ENCODE results near the gene SLC28A2.

DNA sequence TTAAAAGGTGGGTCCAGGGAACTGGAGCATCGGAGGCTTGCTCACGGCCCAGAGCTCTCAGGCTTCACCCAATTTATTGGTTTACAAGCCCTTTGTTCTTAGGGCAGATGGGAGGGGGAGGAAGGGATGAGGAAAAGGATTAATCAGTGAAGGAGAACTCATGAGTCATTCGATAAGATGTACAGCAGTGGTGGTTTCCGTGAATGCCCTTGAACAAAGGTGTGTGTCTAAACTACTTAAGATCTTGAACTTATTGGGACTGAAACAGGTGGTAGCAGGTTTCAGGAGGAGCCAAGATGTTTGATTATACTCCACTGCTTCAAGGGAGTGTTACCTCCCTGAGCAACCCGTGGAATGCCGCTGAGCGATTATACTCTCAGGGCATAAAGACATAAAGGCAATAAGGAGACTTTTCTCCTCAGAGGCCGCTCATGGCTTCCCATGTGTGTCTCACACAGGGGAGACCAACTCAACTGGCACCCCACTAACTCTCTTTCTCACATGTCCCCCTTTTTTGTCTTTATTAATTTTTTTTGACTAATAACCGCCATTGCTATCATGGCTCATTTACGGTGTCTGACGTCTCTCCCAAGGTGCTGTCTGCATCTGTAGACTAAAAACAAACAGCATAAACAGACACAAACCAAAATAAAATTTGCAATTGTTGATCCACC lies 17.3 kb upstream of the SLC28A2 start:
- TF ChIP-seq USF1 (IDR thresholded peaks at IDR 0.05; ENCODE audit: borderline replicate concordance, low read depth) (no peak), TAF1 (IDR thresholded peaks at IDR 0.05; ENCODE audit: borderline replicate concordance, low read depth, low read length) (no peak), MXI1 (IDR thresholded peaks at IDR 0.05; ENCODE audit: low read depth, low read length) (no peak), ZBTB33 (IDR thresholded peaks at IDR 0.05; ENCODE audit: borderline replicate concordance, low read depth) (no peak), POLR2AphosphoS5 (IDR thresholded peaks at IDR 0.05; ENCODE audit: low read depth, low read length) (no peak), RAD21 (IDR thresholded peaks at IDR 0.05; ENCODE audit: low read length) (no peak), NRF1 (IDR thresholded peaks at IDR 0.05; ENCODE audit: low read depth, low read length) (no peak), GABPA (IDR thresholded peaks at IDR 0.05; ENCODE audit: low read depth) (no peak), FOXJ3 (CRISPR knock-in tag; IDR thresholded peaks at IDR 0.05) (no peak)
- TF ChIP-seq, protein P1, sequence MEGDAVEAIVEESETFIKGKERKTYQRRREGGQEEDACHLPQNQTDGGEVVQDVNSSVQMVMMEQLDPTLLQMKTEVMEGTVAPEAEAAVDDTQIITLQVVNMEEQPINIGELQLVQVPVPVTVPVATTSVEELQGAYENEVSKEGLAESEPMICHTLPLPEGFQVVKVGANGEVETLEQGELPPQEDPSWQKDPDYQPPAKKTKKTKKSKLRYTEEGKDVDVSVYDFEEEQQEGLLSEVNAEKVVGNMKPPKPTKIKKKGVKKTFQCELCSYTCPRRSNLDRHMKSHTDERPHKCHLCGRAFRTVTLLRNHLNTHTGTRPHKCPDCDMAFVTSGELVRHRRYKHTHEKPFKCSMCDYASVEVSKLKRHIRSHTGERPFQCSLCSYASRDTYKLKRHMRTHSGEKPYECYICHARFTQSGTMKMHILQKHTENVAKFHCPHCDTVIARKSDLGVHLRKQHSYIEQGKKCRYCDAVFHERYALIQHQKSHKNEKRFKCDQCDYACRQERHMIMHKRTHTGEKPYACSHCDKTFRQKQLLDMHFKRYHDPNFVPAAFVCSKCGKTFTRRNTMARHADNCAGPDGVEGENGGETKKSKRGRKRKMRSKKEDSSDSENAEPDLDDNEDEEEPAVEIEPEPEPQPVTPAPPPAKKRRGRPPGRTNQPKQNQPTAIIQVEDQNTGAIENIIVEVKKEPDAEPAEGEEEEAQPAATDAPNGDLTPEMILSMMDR (IDR thresholded peaks at IDR 0.05) = no peak
- TF ChIP-seq, protein P2, sequence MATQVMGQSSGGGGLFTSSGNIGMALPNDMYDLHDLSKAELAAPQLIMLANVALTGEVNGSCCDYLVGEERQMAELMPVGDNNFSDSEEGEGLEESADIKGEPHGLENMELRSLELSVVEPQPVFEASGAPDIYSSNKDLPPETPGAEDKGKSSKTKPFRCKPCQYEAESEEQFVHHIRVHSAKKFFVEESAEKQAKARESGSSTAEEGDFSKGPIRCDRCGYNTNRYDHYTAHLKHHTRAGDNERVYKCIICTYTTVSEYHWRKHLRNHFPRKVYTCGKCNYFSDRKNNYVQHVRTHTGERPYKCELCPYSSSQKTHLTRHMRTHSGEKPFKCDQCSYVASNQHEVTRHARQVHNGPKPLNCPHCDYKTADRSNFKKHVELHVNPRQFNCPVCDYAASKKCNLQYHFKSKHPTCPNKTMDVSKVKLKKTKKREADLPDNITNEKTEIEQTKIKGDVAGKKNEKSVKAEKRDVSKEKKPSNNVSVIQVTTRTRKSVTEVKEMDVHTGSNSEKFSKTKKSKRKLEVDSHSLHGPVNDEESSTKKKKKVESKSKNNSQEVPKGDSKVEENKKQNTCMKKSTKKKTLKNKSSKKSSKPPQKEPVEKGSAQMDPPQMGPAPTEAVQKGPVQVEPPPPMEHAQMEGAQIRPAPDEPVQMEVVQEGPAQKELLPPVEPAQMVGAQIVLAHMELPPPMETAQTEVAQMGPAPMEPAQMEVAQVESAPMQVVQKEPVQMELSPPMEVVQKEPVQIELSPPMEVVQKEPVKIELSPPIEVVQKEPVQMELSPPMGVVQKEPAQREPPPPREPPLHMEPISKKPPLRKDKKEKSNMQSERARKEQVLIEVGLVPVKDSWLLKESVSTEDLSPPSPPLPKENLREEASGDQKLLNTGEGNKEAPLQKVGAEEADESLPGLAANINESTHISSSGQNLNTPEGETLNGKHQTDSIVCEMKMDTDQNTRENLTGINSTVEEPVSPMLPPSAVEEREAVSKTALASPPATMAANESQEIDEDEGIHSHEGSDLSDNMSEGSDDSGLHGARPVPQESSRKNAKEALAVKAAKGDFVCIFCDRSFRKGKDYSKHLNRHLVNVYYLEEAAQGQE (IDR thresholded peaks at IDR 0.05; ENCODE audit: low read depth, low read length) = no peak
- TF ChIP-seq, protein P3, sequence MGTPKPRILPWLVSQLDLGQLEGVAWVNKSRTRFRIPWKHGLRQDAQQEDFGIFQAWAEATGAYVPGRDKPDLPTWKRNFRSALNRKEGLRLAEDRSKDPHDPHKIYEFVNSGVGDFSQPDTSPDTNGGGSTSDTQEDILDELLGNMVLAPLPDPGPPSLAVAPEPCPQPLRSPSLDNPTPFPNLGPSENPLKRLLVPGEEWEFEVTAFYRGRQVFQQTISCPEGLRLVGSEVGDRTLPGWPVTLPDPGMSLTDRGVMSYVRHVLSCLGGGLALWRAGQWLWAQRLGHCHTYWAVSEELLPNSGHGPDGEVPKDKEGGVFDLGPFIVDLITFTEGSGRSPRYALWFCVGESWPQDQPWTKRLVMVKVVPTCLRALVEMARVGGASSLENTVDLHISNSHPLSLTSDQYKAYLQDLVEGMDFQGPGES (IDR thresholded peaks at IDR 0.05; ENCODE audit: low read depth, low read length) = no peak
- TF ChIP-seq, protein P4, sequence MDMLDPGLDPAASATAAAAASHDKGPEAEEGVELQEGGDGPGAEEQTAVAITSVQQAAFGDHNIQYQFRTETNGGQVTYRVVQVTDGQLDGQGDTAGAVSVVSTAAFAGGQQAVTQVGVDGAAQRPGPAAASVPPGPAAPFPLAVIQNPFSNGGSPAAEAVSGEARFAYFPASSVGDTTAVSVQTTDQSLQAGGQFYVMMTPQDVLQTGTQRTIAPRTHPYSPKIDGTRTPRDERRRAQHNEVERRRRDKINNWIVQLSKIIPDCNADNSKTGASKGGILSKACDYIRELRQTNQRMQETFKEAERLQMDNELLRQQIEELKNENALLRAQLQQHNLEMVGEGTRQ (IDR thresholded peaks at IDR 0.05; ENCODE audit: borderline replicate concordance, low read depth, low read length) = no peak
